Stomach (tissue), 9 donors: Measurements from ENCODE around the gene RET. TPM values are rescaled to one million over a fixed set of nuclear protein-coding genes. Genes with fewer than 3 reads are reported as not detected.

ENCODE experiments used
- DNase-seq, 2 donors: peaks; one replicate each; pipeline versions ENCODE4 v3.0.0 to v3.0.0-alpha.2; 2013 to 2019
- H3K27ac ChIP-seq, 5 donors: fragments of 200-600 bp in 4 of 5; sonication (generic) in 4 of 5; one replicate each; pipeline ENCODE4 v1.5.1; 2013 to 2019; ENCODE audit warnings: mild to moderate bottlenecking in 1 of 5, moderate library complexity in 1 of 5
- H3K27me3 ChIP-seq, 3 donors: fragments of 200-600 bp; sonication (generic); one replicate each; pipeline ENCODE4 v1.5.1; 2017 to 2019; ENCODE audit warnings: mixed run types in 1 of 3
- H3K36me3 ChIP-seq, 4 donors: fragments of 200-600 bp; sonication (generic); 1 replicate in 3 of 4; 2 replicates in 1 of 4; pipeline ENCODE4 v1.5.1; 2016 to 2019
- H3K4me1 ChIP-seq, 4 donors: fragments of 200-600 bp; sonication (generic); one replicate each; pipeline ENCODE4 v1.5.1; 2016 to 2019
- H3K4me3 ChIP-seq, 4 donors: fragments of 200-600 bp; sonication (generic) in 3 of 4; one replicate each; pipeline ENCODE4 v1.5.1; 2016 to 2019; ENCODE audit warnings: mild to moderate bottlenecking in 1 of 4
- H3K9me3 ChIP-seq, 4 donors: fragments of 200-600 bp; sonication (generic); one replicate each; pipeline ENCODE4 v1.5.1; 2016 to 2019
- EP300 ChIP-seq: sonication (generic); formaldehyde crosslinking; IDR thresholded peaks from one replicate; pipeline ENCODE4 v1.6.1; 2017; ENCODE audit warnings: antibody characterized with exemption
- POLR2A ChIP-seq, 4 donors: fragments of 450-650 bp; IDR thresholded peaks; one replicate each; pipeline ENCODE4 v1.6.1; 2016; ENCODE audit warnings: antibody characterized with exemption in 4 of 4, control low read depth in 2 of 4, mild to moderate bottlenecking in 1 of 4, moderate library complexity in 1 of 4
- POLR2AphosphoS5 ChIP-seq, 3 donors: sonication (generic); formaldehyde crosslinking; IDR thresholded peaks; one replicate each; pipeline ENCODE4 v1.6.1; 2016; ENCODE audit warnings: antibody characterized with exemption in 3 of 3
- WGBS, 5 donors: extraction: QIAGEN DNeasy Blood & Tissue Kit in 3 of 5; methylation state at CpG; one replicate each; pipeline versions ENCODE4 v1.1.5 to v1.1.7; 2013 to 2018; 5-methylcytosine and 5-hydroxymethylcytosine counted together
- intact Hi-C: fragments of 100-400 bp; cut with DNase I; formaldehyde crosslinking; loops from one replicate; pipeline ENCODE4 v1.15.1; 2023; ENCODE audit warnings: low total_unique reads
- polyA plus RNA-seq, 3 donors: library from polyadenylated mRNA; stranded (reverse); fragments of 200-250 nt; gene quantifications; one replicate each; pipeline ENCODE4 v1.2.3, GENCODE V29; 2013
- total RNA-seq, 5 donors: library from RNA; depleted of rRNA; stranded (reverse); fragments of >200 nt; gene quantifications; one replicate each; pipeline versions ENCODE4 v1.1.0 to v1.2.3, GENCODE V29; 2014 to 2016
- TF ChIP-seq, protein P1 (sequence below), 7 experiments: fragments of 450-650 bp in 4 of 7; fragments of 200-600 bp in 3 of 7; sonication (generic) in 3 of 7; IDR thresholded peaks; one replicate each; pipeline ENCODE4 v1.5.1; 2016 to 2019; ENCODE audit warnings: antibody characterized with exemption in 7 of 7, control low read depth in 2 of 7, mild to moderate bottlenecking in 1 of 7
- donor health status: healthy with polysubstance abuse.
- donor health status: Bipolar disorder and iron deficiency.
- donor health status: healthy.

RET gene
- total and polyA plus RNA-seq, 8 donors, result 0.31 to 9.8 (median 2.5) TPM; not detected in 2

DNA sequence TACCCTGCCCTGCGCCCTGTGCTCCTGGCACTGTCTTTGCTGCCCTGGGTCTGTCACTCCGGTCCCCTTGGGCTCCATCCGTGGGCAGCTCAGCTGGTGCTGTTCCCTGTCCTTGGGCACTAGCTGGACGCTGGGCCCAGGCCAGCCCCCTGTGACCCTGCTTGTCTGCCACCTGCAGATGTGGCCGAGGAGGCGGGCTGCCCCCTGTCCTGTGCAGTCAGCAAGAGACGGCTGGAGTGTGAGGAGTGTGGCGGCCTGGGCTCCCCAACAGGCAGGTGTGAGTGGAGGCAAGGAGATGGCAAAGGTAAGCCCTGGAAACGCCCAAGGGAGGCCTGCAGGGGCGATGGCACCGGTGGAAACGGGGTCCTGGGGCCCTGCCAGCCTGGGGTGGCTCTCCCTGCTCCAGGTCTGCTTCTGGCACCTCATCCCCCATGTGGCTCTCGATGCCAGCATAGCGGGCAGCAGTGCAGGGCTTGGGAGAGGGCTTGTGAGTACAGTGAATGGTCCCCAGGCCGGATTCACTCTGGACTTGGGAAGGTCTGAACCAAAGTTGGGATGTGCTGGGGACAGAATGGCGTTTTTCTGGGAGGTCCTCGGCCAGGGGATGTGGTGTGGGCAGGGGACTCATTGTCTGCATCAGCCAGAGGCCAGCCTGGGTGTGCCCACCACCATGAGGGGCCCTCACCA is 35.2 kb downstream of the RET start:
- WGBS, 5 donors, result 78 to 88% (median 83%) methylated on average over 14 to 17 of the region's 17 CpGs
- no peak for DNase-seq
- intact Hi-C loops, result no loop called here
- Histone ChIP-seq H3K27me3 (no peaks in the 10 kb centered on the region), H3K4me1 (peaks cover 0 to 9% (median 4%) of the 10 kb centered on the region in 4 donors), H3K27ac (no peak overlapping the region), H3K36me3 (no peaks in the 10 kb centered on the region), H3K4me3 (no peak overlapping the region), H3K9me3 (no peaks in the 10 kb centered on the region)
- TF ChIP-seq POLR2A (IDR thresholded peaks at IDR 0.05) (no peak), POLR2AphosphoS5 (IDR thresholded peaks at IDR 0.05) (no peak), EP300 (no peak)
- TF ChIP-seq, protein P1, sequence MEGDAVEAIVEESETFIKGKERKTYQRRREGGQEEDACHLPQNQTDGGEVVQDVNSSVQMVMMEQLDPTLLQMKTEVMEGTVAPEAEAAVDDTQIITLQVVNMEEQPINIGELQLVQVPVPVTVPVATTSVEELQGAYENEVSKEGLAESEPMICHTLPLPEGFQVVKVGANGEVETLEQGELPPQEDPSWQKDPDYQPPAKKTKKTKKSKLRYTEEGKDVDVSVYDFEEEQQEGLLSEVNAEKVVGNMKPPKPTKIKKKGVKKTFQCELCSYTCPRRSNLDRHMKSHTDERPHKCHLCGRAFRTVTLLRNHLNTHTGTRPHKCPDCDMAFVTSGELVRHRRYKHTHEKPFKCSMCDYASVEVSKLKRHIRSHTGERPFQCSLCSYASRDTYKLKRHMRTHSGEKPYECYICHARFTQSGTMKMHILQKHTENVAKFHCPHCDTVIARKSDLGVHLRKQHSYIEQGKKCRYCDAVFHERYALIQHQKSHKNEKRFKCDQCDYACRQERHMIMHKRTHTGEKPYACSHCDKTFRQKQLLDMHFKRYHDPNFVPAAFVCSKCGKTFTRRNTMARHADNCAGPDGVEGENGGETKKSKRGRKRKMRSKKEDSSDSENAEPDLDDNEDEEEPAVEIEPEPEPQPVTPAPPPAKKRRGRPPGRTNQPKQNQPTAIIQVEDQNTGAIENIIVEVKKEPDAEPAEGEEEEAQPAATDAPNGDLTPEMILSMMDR (IDR thresholded peaks at IDR 0.05), result no peak

- no peak overlapping the region for H3K27ac ChIP-seq
- no peaks in the 10 kb centered on the region for H3K36me3 ChIP-seq
- H3K4me3 ChIP-seq, result no peak overlapping the region
- no peaks in the 10 kb centered on the region for H3K9me3 ChIP-seq
- WGBS, 5 donors, result 85 to 97% (median 91%) methylated on average over 4 to 7 of the region's 7 CpGs
- no peak for TF ChIP-seq POLR2AphosphoS5 (IDR thresholded peaks at IDR 0.05)
- TF ChIP-seq, protein P1 (IDR thresholded peaks at IDR 0.05), result no peak
- TF ChIP-seq EP300, result no peak
- TF ChIP-seq POLR2A (IDR thresholded peaks at IDR 0.05), result no peak
- intact Hi-C loops, result no loop called here
- H3K27me3 ChIP-seq, result no peaks in the 10 kb centered on the region
- peaks cover 0 to 9% (median 4%) of the 10 kb centered on the region in 4 donors for H3K4me1 ChIP-seq
- no peak for DNase-seq
Measured at GRCh38 chr10:43112608-43112961, 35.7 kb downstream of the RET start.

DNA sequence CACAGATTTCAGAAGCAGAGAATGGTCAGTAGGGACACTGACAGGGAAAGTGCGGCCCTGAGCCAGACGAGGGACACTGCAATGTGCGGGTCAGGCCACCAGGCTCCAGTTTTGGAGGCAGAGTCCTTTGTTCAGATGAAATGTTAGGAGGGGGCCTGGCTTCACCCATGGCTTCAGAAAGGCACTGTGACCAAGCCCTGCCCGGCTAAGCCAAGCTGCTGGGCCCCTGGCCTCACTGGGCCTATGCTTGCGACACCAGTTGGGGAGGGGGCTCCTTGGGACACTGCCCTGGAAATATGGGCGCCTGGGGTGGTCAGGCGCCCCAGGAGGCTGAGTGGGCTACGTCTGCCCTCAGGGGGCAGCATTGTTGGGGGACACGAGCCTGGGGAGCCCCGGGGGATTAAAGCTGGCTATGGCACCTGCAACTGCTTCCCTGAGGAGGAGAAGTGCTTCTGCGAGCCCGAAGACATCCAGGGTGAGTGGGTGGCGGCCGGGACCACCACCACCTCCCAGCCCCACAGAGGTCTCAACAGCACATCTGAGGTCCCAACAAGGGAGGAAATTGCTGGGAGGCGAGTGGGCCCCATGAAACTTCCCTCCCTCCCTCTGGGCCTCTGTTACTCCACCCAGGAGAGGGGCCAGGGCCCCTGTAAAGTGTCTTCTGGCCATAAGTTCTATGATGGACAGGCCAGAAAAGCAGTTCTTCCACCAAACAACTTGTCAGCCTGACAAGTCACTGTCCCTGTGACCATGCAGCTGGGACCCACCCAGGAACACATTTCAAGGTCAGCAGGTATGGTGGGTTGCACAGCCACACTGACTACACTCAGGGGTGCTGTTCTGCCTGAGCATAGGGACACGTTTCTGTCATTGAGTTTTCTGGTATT is 36.6 kb downstream of the RET start:
- intact Hi-C loops, result no loop called here
- TF ChIP-seq EP300, result no peak
- TF ChIP-seq POLR2AphosphoS5 (IDR thresholded peaks at IDR 0.05), result no peak
- TF ChIP-seq, protein P1 (IDR thresholded peaks at IDR 0.05), result no peak
- TF ChIP-seq POLR2A (IDR thresholded peaks at IDR 0.05), result no peak
- WGBS, 5 donors, result 77 to 87% (median 80%) methylated on average over 10 to 16 of the region's 16 CpGs
- no peak overlapping the region for H3K4me3 ChIP-seq
- H3K9me3 ChIP-seq, result no peaks in the 10 kb centered on the region
- peaks cover 0 to 9% (median 4%) of the 10 kb centered on the region in 4 donors for H3K4me1 ChIP-seq
- H3K27me3 ChIP-seq, result no peaks in the 10 kb centered on the region
- DNase-seq, result no peak
- no peak overlapping the region for H3K27ac ChIP-seq
- H3K36me3 ChIP-seq, result no peaks in the 10 kb centered on the region

DNA sequence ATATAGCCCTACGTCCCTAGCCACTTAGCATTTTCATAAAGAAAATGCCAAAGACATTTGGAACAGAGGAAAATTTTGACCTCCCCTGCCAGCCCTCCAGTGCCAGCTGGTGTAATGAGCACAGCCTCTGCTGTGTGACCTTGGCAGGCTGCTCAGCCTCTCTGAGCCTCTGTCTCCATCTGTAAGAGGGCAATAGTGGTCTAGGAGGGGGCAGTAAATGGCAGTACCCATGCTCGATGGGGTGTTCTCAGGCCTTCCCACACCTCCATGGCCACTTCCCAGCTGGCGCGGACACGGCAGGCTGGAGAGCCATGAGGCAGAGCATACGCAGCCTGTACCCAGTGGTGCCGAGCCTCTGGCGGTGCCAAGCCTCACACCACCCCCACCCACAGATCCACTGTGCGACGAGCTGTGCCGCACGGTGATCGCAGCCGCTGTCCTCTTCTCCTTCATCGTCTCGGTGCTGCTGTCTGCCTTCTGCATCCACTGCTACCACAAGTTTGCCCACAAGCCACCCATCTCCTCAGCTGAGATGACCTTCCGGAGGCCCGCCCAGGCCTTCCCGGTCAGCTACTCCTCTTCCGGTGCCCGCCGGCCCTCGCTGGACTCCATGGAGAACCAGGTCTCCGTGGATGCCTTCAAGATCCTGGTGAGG is 37.3 kb downstream of the RET start:
- no peak for TF ChIP-seq EP300
- TF ChIP-seq POLR2AphosphoS5 (IDR thresholded peaks at IDR 0.05), result no peak
- TF ChIP-seq, protein P1 (IDR thresholded peaks at IDR 0.05), result no peak
- TF ChIP-seq POLR2A (IDR thresholded peaks at IDR 0.05), result no peak
- Histone ChIP-seq H3K4me3 (no peak overlapping the region), H3K36me3 (no peaks in the 10 kb centered on the region), H3K27ac (no peak overlapping the region), H3K9me3 (no peaks in the 10 kb centered on the region), H3K27me3 (no peaks in the 10 kb centered on the region), H3K4me1 (peaks cover 0 to 9% (median 4%) of the 10 kb centered on the region in 4 donors)
- 86 to 92% (median 90%) methylated on average over 18 to 24 of the region's 24 CpGs for WGBS, 5 donors
- no peak for DNase-seq
- intact Hi-C loops, result no loop called here
